HG03457 (cell line): ENCODE results near the gene ZNF318.
"Not testable (repeated sequence)": the region's sequence is repeated elsewhere in the genome, so short reads cannot be mapped to it uniquely, and the experiment has no call there.

Source experiments
- ATAC-seq: cut with Tn5 transposase; IDR thresholded peaks from one replicate; pipeline ENCODE4 v1.9.1; 2021; ENCODE audit warnings: moderate number of reproducible peaks; ENCODE audit not compliant: unreplicated experiment

ZNF318 gene

DNA sequence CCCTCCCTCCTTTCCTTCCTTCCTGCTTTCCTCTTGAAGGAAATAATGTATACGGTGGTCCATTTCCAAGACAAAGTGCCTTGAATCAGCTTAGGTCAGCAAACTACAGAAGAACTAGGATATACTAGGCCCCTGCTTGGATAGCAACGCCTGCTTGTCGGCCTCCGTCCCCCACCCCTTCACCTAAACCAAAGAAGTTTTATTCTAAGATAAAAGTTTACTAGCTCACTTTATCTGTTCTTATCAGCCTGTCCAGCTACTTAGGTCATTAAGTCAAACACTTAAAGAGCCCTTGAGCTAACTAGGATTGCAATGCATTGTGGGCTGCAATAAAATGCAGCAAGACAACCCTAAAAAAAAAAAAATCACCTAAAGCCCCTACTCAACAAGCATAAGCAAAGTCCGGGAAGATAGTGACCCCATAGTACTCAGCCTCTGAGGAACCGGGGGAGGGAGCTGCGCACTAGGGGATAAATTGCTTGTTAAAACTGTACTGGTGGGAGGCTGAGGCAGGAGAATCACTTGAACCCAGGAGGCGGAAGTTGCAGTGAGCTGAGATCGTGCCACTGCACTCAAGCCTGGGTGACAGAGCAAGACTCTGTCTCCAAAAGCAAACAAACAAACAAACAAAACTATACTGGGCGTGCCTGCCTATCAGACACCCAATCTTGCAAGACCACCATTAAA is 21.4 kb upstream of the ZNF318 start:
- not testable (repeated sequence) for ATAC-seq

DNA sequence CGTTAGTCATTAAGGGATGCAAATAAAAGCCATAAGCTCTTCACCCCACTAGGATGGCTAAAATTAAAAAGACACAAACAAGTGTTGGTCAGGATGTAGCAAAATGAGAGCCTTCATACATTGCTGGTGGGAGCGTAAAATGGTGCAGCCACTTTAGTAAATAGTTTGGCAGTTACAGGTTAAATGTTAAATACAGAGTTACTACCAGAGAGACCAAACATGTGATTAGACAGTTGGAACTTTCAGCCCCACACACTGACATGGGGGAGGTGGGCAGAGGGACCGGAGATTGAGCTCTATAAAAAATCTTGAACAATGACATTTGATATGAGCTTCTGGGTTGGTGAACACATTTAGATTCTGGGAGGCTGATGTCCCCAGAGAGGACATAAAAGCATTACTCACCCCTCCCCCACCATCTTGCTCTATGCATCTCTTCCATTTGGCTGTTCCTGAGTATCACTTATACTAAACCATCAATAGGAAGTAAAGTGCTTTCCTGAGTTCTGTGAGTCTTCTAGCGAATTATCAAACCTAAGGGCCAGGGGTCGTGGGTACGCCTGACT is 20.4 kb upstream of the ZNF318 start:
- ATAC-seq: no peak

DNA sequence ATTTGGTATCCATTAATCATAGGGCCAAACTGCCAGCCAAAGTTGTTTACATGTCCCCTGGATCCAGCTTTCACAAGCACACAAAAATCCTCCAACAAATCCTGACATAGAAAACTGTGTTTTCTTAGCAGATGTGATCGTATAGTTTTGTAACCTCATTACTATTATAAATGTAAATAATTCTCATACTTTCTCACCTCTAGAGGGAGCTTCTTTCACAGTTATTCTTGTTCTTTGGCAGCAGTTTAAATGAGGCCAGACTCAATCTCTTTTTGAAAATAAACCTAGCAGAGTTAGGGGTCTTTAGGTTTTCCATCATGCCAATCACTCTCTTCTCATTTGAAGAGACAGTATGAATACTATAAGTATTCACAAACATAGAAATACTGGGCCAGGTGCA is 17.0 kb upstream of the ZNF318 start:
- no peak for ATAC-seq

DNA sequence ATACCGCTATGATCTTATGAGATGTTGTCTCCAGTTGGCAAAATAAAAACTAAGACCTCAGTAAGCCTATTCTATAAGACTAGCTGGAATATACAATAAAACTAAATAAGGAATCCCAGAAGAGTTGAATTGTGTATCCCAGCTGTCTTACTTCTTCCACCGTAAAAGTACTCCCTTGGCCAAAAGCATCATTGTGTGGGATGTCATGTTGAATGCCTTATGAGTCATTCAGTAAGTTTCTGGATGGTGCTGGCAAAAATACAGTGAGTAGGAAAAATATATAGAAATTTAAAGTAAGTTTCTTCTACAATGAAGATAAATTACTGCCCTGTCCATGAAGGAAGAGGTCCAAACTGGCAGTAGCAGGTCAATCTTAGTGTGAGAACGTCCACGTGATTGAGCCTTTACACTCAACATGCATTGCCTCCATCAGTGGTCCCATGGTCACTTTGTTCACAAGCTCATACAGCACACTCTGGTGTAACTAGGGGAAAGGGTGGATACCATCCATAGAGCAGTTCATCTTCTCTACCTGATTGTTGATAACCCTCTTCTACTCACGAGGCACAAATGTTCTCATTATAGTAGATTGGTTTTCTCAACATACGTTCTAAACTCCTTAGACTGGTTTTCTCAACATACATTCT is 13.7 kb upstream of the ZNF318 start:
- ATAC-seq: peak; percentile 22

DNA sequence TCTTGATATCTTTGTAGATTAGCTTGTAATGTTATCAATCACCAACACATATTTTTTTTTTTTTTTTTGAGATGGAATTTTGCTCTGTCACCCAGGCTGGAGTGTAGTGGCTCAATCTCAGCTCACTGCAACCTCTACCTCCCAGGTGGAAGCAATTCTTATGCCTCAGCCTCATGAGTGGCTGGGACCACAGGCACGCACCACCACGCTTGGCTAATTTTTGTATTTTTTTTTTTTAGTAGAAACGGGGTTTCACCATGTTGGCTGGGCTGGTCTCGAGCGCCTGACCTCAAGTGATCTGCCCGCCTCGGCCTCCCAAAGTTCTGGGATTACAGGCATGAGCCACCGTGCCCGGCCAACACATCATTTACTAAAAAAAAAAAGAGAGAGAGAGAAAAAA is 11.4 kb upstream of the ZNF318 start:
- ATAC-seq: not testable (repeated sequence)

DNA sequence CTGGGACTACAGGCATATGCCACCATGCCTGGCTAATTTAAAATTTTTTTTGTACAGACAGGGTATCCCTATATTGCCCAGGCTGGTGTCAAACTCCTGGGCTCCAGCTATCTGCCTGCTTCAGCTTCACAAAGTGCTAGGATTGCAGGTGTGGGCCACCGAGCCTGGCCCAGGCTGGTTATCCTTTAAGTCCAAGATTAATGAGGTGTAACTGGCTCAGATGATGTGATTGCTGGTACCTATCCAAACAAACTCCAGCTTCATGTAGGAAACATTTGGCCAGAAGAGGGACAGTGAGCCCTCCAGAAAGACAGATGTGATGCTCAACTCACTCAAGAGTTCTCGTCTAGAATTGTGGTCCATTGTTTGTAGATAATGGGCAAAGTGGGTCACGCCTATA is 9.2 kb upstream of the ZNF318 start:
- no peak for ATAC-seq

DNA sequence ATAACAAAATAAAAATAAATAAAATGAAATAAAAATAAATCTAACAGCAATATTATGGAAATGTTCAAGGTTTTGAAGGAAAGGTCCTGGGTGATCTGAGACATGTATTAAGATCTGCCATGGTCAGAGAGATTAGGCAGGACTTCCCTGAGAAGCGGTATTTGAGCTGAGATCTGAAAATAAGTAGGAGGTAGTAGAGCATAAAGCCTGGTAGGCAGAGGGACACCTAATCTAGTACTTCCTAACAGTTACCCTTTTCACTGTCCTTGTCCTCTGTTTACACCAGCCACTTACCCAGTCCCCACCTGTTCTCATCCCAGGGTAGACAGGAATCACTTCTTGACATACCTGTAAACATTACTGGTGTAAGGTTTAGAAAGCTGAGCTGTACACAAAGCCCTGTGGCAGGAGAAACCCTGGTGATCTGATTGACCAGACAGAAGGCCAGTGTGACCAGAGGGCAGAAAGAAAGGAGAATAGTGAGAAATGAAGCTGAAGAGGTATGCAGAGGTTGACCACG is 8.3 kb upstream of the ZNF318 start:
- ATAC-seq: no peak

DNA sequence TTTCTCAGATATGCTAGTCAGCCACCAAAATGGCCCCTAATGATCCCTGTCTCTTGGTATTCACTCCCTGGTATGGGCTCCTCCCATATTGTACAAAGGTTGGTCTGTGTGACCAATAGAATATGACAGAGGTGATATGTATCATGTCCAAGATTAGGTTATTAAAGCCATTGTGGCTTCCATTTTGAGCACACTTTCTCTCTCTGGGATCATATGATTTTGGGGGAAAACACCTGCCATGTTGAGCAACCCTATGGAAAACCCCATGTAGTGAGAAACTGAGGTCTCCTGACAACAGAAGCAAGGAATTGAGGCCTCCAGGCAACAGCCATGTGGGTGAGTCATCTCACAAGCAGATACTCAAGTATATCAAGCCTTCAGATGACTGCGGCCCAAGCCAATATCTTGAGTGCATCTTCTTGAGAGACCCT is 7.1 kb upstream of the ZNF318 start:
- no peak for ATAC-seq

DNA sequence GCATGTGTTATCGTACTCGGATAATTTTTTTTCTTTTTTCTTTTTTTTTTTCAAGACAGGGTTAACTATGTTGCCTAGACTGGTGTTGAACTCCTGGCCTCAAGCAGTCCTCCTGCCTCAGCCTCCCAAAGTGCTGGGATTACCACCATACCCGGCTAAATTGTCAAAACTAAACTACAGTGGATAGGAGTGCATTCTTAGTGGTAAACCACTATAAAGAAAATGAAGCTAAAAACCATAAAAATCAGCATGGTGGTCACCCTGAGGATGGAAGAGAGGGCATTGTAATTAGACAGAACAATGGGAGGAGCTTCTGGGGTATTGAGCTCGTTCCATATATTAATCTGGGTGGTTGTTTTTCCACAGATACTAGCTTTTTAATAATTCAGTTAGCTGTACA is 6.2 kb upstream of the ZNF318 start:
- ATAC-seq: no peak

DNA sequence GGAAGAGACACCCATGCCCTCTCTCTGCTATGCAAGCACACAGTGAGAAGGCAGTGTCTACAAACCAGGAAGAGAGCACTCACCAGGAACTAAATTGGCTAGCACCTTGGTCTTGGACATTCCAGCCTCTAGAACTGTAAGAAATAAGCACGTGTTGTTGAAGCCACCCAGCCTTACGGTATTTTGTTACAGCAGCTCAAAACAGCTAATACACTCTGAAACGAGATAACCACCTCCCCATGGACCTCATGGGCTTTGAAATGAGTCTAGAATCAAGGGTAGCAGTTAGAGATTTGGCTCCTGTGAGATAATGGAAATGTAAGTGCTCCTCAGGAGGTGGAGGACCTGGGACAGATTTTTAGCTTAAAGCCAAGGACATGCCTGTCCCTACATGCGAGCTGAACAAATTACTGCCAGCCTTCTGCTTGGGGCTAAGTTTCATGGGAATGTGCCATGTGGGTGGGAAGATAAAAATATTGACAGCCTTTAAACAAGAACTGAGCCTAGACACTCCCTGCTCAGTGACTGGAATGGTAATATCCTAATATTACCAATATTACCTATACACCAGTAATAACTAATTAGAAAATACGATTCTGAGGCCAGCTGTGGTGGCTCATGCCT is 3.9 kb upstream of the ZNF318 start:
- no peak for ATAC-seq

DNA sequence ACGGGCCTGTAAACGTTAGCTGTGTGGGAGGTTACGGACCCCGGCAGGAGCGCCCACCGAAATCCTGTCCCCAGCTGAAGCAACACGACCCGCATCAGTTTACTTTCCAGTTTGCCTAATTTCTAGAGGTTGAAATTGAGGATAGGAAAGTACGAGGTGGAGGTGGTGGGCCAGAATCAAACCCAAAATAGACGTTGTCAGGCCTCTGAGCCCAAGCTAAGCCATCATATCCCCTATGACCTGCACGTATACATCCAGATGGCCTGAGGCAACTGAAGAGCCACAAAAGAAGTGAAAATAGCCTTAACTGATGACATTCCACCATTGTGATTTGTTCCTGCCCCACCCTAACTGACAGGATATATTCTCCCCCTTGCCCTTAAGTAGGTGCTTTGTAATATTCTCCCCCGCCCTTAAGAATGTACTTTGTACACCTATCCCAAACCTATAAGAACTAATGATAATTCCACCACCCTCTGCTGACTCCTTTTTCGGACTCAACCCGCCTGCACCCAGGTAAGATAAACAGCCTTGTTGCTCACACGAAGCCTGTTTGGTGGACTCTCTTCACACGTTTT is 645 bp upstream of the ZNF318 start:
- not testable (repeated sequence) for ATAC-seq

DNA sequence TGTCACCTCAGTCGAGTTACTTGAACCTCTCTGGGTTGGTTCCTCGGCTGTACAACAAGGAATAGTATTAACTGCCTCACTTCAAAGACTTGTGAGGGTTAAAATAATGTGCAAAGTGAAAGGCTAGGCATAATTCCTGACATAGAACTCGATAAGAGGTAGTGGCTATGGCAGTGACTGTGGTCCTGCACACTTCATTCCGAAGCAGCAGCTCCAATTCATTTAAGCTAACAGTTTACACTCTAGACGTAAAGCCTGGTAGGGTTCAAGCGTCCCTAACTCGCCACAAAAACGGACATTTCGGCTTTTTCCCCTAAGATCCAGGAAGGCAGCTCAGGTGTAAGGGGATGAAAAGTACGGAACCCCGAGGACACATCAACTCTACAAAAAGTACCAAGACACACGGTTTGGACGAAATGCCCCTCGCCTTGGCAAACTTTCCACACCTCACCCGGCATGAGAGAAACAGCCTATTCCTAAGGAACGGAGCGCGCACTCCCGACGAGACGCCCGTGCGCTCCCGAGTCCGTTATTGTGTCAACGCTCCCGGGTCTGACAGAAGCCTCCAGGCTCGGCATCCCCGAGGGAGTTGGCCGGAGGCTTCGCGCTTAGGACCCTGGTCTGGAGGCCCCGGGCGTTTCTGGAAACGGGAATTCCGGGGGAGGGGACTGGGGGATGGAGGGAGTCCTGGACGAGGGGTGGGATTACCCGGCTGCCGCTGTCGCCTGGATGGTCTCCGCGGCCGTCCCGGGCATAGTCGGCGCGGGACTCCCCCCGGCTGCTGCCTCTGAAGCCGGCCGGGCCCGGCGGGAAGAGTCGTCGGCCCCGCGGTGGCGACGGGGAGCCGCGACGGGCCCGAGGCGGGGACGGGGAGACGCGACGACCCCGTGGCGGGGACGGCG is 937 bp downstream of the ZNF318 start:
- ATAC-seq: no peak

DNA sequence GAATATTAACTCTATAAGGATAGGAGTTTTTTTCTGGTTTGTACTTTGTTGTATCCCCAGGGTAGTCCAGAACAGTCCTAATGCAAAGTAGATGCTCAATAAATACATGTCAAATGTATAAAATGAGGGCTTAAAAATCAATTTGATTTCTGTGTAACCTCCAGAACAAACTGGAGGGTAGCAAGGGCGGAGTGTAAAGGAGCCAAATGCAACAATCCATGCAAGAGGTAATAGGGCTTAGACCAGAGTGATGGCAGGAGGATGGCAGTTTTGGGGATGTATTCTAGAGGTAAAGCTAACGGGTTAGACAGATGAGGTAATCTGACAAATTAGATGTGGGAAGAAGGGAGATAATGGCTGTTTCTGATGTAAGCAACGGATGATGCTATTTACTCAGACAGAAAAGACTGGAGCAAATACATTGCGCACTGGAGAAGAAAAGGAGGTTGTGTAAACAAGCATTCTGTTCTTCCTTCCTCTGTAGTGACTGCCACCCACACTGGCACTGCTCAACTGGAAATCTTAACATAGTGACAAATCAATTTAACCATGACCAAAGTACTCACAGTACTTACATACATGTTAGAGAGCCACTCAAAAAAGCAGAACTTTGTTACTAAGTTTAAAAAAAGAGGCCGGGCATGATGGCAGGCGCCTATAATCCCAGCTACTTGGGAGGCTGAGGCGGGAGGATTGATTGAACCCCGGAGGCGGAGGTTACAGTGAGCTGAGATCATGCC is 2.0 kb downstream of the ZNF318 start:
- ATAC-seq: no peak

DNA sequence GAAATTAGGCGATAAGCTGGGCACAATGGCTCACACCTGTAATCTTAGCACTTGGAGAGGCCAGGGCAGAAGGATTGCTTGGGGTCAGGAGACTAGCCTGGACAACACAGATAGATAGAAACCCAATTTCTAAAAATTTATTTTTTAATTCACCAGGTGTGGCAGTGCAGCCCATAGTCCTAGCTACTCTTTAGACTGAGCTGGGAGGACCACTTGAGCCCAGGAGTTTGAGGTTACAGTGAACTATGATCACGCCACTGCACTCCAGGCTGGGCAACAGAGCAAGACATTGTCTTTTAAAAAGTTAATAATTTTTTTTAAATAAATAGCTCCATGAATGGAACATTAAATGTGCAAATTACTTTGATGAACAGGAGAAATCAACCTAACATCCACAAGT is 8.2 kb downstream of the ZNF318 start:
- ATAC-seq: no peak

DNA sequence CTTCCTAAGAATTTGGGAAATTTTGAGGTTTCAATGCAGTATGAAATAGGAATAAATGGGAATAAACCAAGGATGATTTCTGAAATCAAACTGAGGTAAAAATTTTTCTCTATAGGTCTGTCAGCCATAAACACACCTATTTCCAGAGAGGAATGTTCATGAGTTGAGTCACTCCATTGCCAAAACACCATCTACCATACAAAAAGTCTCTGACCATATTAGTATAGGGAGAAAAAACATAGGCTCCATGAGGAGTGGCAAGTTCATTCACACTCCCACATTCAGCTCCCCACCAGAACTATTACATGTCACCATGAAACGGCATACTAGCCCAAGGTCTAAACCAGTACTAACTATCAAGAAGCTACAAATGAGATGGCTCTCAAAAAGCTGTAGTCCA is 9.6 kb downstream of the ZNF318 start:
- ATAC-seq: no peak

DNA sequence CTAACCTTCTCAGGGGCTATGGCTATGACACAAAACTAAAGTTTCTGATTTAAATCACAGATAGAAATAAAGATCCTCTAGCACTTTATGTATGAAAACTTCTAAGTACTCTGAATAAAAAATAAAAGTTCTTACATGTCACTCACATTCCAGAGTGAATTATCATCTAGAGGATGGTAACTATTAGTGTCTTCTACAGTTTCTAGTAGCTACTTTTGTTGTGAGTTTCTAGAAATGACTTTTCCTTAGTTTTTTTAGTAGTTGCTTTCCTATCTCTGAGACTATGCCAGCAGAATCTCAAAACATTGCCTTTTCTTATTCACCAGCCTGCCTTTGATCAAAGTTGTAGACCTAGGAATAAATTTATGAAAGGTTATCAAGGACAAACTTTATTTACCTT is 10.1 kb downstream of the ZNF318 start:
- ATAC-seq: no peak

DNA sequence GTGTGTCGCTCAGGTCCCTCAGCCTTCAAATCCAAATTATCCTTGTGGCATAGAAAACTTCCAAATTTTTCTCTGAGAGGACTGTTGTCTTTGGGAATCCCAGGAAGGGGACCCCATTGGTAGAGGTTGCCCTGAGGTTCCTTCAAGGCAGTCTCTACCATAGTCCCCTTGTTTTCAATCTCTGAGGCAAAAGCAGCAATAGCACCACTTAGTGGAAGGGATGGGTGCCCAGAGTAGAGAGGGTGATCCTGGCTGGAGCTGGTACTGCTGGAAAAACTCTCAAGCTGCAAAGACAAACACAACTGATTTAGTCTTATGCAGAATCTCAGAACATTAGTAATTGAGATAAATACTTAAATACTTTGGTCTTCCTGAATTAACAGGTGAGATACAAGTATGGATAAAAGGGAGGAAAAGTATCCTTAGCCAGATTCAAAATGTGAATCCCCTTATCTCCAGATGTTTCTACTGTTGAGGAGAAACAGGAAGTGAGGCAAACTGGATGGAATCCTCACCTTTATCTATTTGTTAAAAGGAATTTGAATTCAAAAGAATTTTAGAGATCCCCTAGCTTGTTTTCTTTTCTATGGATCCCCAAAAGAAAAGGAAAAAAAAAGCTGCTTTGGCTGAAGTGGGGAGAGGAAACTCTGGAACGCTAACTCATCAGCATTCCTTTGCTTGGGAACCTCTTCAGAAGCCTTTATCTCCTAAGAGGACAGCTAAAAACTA is 13.4 kb downstream of the ZNF318 start:
- no peak for ATAC-seq

DNA sequence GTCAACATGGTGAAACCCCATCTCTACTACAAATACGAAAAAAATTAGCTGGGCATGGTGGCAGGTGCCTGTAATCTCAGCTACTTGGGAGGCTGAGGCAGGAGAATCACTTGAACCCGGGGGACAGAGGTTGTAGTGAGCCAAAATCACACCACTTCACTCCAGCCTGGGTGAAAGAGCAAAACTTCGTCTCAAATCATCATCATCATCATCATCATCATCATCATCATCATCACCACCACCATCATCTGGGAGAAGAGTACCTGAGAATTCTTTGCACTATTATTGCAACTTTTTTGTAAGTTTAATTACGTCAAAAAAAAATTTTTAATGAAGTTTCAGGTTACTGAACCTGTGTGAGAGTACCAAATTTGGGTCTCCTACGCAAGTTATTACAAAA is 17.5 kb downstream of the ZNF318 start:
- ATAC-seq: not testable (repeated sequence)

DNA sequence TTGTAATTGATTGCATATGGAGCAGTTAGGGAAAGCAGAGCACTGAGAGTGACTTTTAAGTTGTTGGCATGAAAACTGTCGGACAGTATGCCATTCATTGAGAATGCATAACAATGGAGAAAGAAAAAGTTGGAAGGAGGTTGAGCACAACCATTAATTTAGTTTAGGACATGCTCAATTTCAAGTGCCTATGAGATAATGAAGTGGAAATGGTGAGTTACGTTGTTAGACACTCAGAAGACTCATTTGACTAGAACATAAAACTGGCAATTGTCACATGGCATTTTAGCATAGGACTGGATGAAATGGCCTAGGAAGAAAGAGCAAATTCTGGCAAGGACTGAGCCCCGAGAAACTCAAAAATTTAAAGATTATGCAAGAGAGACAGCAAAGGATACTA is 22.0 kb downstream of the ZNF318 start:
- no peak for ATAC-seq
